H7 (cell line): ENCODE results near the gene HSDL2. TPM values are rescaled to one million over a fixed set of nuclear protein-coding genes. Genes with fewer than 3 reads are reported as not detected.
"Not testable (repeated sequence)": the region's sequence is repeated elsewhere in the genome, so short reads cannot be mapped to it uniquely, and the experiment has no call there.

Experiments used
- DNase-seq: peaks from one replicate; pipeline ENCODE4 v3.0.0; 2012
- H3K27me3 ChIP-seq: 2 replicates; pipeline ENCODE4 v1.6.0; 2011; ENCODE audit warnings: mild to moderate bottlenecking, low read length; ENCODE audit not compliant: control insufficient read depth, insufficient read depth
- H3K36me3 ChIP-seq: replicated peaks from 2 replicates; pipeline ENCODE4 v1.5.1; 2011; ENCODE audit warnings: low read length; ENCODE audit not compliant: control insufficient read depth, insufficient read depth
- H3K4me3 ChIP-seq: 2 replicates; pipeline ENCODE4 v1.5.1; 2011; ENCODE audit warnings: low read depth, mild to moderate bottlenecking, control low read depth, low read length, moderate library complexity; ENCODE audit not compliant: insufficient read depth
- total RNA-seq: library from RNA; depleted of rRNA; stranded (reverse); fragments of >200 nt; shearing (Covaris generic); gene quantifications from 2 replicates; pipeline ENCODE4 v1.2.3, GENCODE V29; 2014

HSDL2 gene
- total RNA-seq, 1 experiment from 2014 or later, result 27.6 TPM

DNA sequence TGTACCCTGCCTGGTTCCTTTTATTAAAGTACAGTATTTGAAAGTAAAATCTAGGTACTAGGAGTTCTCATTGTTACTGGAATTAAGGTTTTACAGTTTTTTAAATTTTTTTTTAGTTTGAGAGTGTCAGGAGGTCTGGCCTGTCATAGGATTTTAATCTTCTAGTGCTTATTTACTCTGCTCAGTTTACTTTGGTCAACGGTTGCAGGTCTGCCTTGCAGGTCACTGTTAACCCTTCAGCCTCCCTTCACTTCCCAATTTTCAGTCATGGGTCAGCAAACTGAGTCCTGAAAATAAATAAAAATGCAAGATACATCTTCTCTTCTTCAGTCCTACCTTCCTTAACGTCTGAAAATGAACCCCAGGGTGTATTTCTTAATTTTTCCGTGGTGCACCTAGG is 27.7 kb upstream of the HSDL2 start:
- Histone ChIP-seq H3K4me3 (no peak overlapping the region), H3K27me3 (no peaks in the 10 kb centered on the region), H3K36me3 (no peaks in the 10 kb centered on the region)
- DNase-seq, result no peak

DNA sequence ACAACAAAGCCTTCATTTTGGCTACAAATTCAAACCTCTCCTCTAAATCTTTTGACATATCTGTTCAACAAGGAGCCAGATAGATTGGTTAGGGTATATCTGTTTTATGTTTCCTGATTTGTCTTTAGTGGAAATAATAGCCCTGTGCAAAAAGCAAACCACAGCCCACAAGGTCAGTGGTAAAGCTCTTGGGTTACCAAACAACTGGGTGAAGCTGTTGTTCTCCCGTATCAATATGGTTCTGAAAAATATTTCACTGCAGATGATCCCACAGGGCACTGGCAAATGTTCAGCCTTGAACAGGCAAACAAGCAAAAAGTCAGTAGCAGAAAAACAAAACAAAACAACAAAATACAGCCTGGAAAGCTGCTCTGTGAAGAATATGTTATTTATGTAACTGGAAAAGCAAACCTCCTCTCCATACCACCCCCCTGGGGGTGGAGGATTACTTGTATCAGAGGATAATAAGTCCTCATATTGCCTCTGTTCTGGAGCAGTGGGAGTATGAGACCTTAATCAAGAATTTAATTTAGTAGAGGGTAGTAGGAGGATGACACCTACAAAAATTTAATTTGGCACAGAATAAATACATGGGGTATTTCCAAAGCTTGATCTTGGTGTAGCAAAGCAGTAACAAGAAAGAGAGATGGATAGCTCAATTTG is 25.7 kb upstream of the HSDL2 start:
- DNase-seq, result no peak
- no peak overlapping the region for H3K4me3 ChIP-seq
- H3K27me3 ChIP-seq, result no peaks in the 10 kb centered on the region
- no peaks in the 10 kb centered on the region for H3K36me3 ChIP-seq

DNA sequence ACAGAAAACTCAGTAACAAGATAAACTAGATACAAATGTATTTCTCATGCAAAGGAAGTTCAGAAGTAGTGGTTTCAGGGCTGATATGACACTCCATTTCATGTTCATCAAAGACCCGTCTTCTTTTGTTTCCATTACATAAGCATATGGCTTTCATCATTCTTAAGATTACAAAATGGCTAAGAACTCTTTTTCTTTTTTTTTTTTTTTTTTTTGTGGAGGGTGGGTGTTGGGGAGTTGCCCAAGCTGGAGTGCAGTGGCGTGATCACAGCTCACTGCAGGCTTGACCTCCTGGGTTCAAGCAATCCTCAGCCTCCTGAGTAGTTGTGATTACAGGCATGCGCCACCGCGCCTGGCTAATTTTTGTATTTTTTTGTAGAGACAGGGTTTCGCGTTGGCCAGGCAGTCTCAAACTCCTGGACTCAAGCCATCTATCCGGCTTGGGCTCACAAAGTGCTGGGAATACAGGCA is 24.4 kb upstream of the HSDL2 start:
- H3K4me3 ChIP-seq, result no peak overlapping the region
- no peak for DNase-seq
- H3K27me3 ChIP-seq, result no peaks in the 10 kb centered on the region
- H3K36me3 ChIP-seq, result no peaks in the 10 kb centered on the region

DNA sequence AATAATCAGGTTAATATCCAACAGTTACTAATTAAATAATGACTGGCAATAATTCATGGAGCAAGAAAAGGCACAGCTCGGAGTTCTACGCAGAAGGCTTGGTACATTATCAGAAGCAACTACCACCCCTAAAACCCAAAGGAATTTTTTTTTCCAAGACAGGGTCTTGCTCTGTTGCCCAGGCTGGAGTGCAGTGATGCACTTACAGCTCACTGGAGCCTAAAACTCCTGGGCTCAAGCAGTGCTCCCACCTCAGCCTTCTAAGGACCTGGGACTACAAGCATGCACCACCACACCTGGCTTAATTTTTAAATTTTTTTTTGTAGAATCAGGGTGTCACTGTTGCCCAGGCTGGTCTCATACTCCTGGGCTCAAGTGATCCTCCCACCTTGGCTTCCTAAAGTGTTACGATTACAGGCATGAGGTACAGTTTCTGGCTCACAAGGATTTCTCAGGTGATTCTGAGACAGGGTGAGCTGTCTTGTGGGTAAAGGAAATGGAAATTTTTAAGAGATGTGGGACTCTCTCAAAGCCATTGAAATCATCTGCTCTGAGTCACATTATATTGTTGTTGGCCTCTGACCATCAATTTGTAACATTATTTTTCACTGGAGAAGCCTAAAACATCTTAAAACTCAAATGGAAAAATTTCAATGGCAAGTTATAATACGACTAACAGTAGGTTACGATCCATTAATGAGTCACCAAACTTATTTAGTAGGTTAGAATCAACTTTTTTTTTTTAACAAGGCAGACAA is 19.7 kb upstream of the HSDL2 start:
- no peak overlapping the region for H3K4me3 ChIP-seq
- H3K27me3 ChIP-seq, result no peaks in the 10 kb centered on the region
- no peaks in the 10 kb centered on the region for H3K36me3 ChIP-seq
- DNase-seq, result no peak

DNA sequence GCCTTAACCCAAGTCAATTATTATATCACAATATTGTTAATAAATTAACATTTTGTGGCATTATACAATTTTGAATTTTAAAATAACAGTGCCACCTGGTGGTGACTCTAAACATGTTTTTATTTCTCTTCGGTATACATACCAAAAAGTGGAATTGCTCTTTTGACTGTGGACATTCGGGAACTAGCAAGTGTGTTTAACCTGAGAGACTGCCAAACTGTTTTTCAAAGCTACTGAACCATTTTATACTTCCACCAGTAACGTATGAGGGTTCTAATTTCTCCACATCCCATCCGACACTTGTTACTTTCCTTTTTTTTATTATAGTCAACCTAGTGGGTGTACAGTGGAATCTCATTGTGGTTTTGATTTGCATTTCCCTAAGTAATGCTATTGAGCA is 18.3 kb upstream of the HSDL2 start:
- Histone ChIP-seq H3K36me3 (no peaks in the 10 kb centered on the region), H3K27me3 (no peaks in the 10 kb centered on the region), H3K4me3 (no peak overlapping the region)
- peak; percentile 22 for DNase-seq

DNA sequence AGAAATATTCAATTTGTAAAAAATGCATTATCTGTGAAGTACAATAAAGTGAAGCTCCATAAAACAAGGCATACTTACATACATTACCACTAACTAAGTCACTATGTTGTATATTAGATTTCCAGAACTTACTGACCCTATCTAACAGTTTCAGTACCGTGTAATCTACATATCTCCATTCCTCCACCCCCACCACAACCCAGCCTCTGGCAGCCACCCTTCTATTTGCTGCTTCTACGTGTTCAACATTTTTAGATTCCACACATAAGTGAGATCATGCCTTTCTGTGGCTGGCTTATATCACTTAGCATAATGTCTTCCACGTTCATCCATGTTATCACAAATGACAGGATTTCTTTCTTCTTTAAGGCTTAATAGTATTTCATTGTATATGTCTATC is 15.1 kb upstream of the HSDL2 start:
- Histone ChIP-seq H3K4me3 (no peak overlapping the region), H3K36me3 (no peaks in the 10 kb centered on the region)
- DNase-seq, result no peak

DNA sequence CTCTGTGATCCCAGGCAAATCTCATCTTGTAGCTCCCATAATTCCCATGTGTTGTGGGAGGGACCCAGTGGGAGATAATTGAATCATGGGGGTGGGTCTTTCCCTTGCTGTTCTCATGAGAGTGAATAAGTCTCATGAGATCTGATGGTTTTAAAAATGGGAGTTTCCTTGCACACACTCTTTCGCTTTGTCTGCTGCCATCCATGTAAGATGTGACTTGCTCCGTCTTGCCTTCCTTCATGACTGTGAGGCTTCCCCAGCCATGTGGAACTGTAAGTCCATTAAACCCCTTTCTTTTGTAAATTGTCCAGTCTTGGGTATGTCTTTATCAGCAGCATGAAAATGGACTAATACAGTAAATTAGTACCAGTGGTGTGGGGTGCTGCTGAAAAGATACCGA is 14.7 kb upstream of the HSDL2 start:
- not testable (repeated sequence) for H3K4me3 ChIP-seq, DNase-seq, H3K27me3 ChIP-seq, H3K36me3 ChIP-seq

More for the DNA sequence above, 15.1 kb upstream of the HSDL2 start:
- no peaks in the 10 kb centered on the region for H3K27me3 ChIP-seq

DNA sequence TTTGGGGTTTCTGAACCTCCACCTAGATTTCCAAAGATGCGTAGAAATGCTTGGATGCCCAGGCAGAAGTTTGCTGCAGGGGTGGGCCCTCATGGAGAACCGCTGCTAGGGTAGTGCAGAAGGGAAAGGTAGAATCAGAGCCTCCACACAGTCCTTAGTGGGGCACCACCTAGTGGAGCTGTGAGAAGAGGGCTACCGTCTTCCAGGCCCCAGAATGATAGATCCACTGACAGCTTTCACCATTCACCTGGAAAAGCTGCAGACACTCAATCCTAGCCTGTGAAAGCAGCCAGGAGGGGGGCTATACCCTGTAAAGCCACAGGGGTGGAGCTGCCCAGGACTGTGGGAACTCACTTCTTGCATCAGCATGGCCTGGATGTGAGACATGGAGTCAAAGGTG is 13.3 kb upstream of the HSDL2 start:
- no peak overlapping the region for H3K4me3 ChIP-seq
- DNase-seq, result no peak
- no peaks in the 10 kb centered on the region for H3K36me3 ChIP-seq
- no peaks in the 10 kb centered on the region for H3K27me3 ChIP-seq

DNA sequence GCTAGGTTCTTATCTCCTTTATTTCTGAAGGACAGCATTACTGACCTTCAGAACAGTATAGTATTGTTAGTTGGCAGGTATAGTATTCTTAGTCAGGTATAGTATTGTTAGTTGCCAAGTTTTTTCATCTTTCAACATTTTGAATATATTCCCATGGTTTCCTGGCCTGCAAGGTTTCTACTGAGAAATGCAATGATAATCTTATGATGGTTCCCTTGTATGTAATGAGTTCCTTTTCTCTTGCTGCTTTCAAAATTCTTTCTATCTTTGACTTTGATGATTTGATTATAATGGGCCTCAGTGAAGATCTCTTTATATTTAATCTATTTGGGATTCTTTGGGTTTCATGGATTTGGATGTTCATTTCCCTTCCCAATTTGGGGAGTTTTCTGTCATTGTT is 12.4 kb upstream of the HSDL2 start:
- H3K27me3 ChIP-seq, result no peaks in the 10 kb centered on the region
- H3K36me3 ChIP-seq, result no peaks in the 10 kb centered on the region
- no peak for DNase-seq
- H3K4me3 ChIP-seq, result no peak overlapping the region

DNA sequence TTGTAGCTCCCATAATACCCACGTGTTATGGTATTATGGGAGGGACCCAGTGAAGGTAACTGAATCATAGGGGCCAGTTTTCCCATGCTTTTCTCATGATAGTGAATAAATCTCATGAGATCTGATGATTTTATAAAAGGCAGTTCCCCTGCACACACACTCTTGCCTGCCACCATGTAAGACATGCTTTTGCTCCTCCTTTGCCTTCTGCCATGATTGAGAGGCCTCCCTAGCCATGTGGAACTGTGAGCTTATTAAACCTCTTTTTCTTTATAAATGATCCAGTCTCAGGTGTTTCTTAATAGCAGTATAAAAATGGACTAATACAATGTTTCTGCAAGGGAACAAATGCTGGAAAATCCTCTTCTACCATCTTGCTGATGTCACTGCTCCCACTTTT is 10.1 kb upstream of the HSDL2 start:
- no peak for DNase-seq
- Histone ChIP-seq H3K36me3 (no peaks in the 10 kb centered on the region), H3K4me3 (no peak overlapping the region)

DNA sequence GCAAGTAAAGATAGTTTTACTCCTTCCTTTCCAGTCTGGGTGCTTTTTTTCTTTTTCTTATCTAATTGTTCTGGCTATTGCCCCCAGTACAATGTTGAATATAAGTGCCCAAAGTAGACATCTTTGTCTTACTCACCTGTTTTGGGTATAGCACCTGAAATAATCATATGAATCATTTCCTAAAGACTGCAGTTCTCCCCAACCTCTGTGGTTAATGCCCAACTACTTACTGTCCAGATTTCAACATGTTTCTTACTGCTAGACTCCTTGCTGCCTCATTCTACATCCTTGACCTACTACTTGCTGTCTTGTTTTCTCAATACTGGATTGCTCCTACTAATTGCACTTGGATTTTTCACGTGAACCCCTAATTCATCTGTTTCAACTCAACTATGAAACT is 8.8 kb upstream of the HSDL2 start:
- no peak for DNase-seq
- no peaks in the 10 kb centered on the region for H3K27me3 ChIP-seq
- H3K4me3 ChIP-seq, result no peak overlapping the region
- no peaks in the 10 kb centered on the region for H3K36me3 ChIP-seq

More for the DNA sequence above, 10.1 kb upstream of the HSDL2 start:
- H3K27me3 ChIP-seq, result no peaks in the 10 kb centered on the region

DNA sequence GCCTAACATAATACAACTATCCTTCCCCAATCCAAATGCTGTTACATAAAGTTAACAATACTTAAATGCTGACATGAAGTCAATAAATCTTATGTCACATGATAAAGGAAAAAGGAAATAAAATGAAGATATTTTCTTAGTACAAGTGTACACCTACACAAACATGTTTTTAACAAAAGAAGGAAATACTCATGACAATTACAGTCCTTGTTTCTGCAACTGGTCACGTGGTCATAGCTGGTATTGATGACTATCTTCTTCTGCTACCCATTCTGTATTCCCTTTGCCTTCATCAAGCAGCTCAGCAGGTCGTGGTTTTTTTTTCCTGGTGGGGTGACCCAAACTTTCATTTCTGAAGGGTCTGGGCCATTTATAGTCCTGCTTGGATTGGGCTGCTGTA is 6.2 kb upstream of the HSDL2 start:
- not testable (repeated sequence) for DNase-seq, H3K4me3 ChIP-seq, H3K27me3 ChIP-seq, H3K36me3 ChIP-seq

DNA sequence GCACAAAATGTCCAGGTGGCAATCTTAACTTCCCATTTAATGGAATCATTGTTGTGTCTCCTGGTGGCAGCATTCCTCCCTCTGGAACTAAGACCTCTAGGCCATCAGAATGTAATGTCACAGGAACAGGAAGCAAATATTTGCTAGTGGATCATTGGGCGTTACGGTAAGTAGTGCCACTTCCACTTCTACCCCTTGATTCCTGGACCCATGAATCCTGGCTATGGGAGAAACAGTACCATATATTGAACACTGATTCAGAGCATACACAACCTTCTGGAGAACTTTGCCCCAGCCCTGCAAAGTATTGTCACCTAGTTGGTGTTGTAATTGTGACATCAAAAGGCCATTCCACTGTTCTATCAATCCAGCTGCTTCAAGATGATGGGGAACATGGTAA is 5.7 kb upstream of the HSDL2 start:
- H3K4me3 ChIP-seq, DNase-seq, H3K27me3 ChIP-seq, H3K36me3 ChIP-seq: not testable (repeated sequence)

DNA sequence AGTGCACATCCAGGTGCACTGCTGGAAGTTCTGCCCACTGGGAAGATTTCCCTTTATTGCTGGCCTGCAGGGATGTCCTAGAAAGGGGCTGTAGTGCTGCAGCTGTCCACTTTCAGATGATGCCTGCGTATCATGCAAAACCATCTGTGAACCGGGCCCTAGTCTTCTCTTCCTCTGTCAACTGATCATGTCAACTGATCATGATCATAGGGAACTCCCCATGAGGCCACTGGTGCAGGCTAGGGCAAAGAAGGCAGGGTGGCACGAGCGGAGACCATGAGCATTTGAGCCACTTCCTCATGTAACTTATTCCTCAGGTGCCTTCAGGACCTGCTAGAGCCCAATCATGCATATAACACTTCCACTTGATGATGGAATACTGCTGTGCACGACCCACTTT is 4.5 kb upstream of the HSDL2 start:
- DNase-seq, result no peak
- Histone ChIP-seq H3K4me3 (no peak overlapping the region), H3K27me3 (no peaks in the 10 kb centered on the region), H3K36me3 (no peaks in the 10 kb centered on the region)

DNA sequence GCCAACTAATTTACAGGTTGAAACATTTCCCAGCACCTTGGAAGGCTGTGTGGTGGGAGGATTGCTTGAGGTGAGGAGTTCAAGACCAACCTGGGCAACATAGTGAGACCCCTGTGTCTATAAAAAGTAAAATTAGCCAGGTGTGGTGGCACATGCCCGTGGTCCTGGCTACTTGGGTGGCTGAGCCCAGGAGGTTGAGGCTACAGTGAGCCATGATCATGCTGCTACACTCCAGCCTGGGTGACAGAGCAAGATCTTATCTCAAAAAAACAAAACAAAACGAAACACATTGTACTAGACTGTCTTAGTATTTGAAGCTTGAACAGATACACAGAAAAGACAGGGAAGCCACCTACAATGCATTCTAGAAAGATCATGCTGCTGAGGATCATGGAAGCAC is 2.8 kb upstream of the HSDL2 start:
- Histone ChIP-seq H3K4me3 (no peak overlapping the region), H3K36me3 (no peaks in the 10 kb centered on the region), H3K27me3 (no peaks in the 10 kb centered on the region)
- no peak for DNase-seq
